Muscle of arm (tissue), 12 donors: Measurements from ENCODE around the gene HTT. TPM values are rescaled to one million over a fixed set of nuclear protein-coding genes. Genes with fewer than 3 reads are reported as not detected.

Experiments used
- DNase-seq: peaks from one replicate; pipeline ENCODE4 v3.0.0-alpha.2; 2013
- polyA plus RNA-seq, 12 donors: library from polyadenylated mRNA; unstranded; fragments of 120-200 nt; gene quantifications; one replicate each; pipeline ENCODE4 v1.2.1, GENCODE V29; 2013; ENCODE audit not compliant: insufficient read length in 12 of 12

The HTT gene
- polyA plus RNA-seq, 12 donors: 17.8 to 54.1 (median 26.4) TPM; not detected in 1

GRCh38 chr4:3199653-3200422 lies 125.4 kb downstream of the HTT start:
- no peak for DNase-seq

GRCh38 chr4:3200423-3201090 lies 126.1 kb downstream of the HTT start:
- no peak for DNase-seq

GRCh38 chr4:3201718-3202702 lies 127.5 kb downstream of the HTT start:
- DNase-seq: no peak

- no peak for DNase-seq
Measured at GRCh38 chr4:3202836-3203820, 128.6 kb downstream of the HTT start.

GRCh38 chr4:3203971-3204431 lies 129.5 kb downstream of the HTT start:
- DNase-seq: no peak

GRCh38 chr4:3205995-3206394 lies 131.5 kb downstream of the HTT start:
- DNase-seq: no peak

GRCh38 chr4:3206439-3207100 lies 132.1 kb downstream of the HTT start:
- no peak for DNase-seq

GRCh38 chr4:3207531-3208037 lies 133.1 kb downstream of the HTT start:
- no peak for DNase-seq

GRCh38 chr4:3208826-3209225 lies 134.3 kb downstream of the HTT start:
- DNase-seq: no peak

- no peak for DNase-seq
Measured at GRCh38 chr4:3209551-3210325, 135.3 kb downstream of the HTT start.

GRCh38 chr4:3210467-3210866 lies 136.0 kb downstream of the HTT start:
- DNase-seq: no peak

GRCh38 chr4:3211866-3212265 lies 137.4 kb downstream of the HTT start:
- DNase-seq: no peak

GRCh38 chr4:3212391-3213105 lies 138.1 kb downstream of the HTT start:
- no peak for DNase-seq

GRCh38 chr4:3213106-3213425 lies 138.6 kb downstream of the HTT start:
- no peak for DNase-seq

- no peak for DNase-seq
Measured at GRCh38 chr4:3213661-3214250, 139.3 kb downstream of the HTT start.

GRCh38 chr4:3215256-3215655 lies 140.8 kb downstream of the HTT start:
- no peak for DNase-seq

- no peak for DNase-seq
Measured at GRCh38 chr4:3215733-3216132, 141.3 kb downstream of the HTT start.

- no peak for DNase-seq
Measured at GRCh38 chr4:3217266-3217665, 142.8 kb downstream of the HTT start.
